ENCODE results near the gene CYBA. TPM values are rescaled to one million over a fixed set of nuclear protein-coding genes. Genes with fewer than 3 reads are reported as not detected.

Gene CYBA
- total RNA-seq, 2 donors from 2014 or later = 268 to 386 TPM

DNA sequence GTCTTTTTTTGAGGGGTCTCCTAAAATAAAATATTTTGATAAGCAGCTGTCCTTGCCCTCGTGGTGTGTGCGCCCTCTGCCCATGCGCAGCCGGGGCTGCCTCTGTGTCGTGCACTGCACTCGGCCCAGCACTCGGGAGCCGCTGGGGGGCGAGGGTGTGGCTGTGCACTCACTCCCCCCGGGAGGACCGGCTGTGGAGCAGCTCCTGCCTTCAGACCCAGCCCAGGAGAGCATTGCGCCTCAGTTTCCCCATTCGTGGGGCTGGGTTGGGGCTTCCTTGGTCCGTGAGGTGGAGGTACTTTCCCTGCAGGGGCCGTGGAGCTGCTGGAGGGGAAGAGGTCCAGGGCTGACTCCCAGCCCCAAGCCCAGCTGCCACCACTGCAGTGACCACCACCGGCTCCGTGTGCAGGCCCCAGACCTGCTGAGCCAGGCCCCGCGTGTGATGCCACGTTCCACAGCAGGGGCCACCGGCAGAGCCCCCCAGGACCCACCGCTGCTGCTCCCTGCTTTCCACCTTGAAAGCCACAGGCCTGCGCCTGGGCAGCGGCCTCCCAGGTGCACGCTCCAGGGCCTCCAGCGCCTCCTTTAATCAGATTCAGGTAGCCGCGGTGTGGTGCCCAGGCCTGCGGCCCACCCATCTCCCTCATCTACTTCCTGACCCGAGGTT lies 18.8 kb downstream of the CYBA start:
- no peak overlapping the region for H3K4me3 Mint-ChIP-seq
- DNase-seq (ENCODE audit: low spot score) (no peak), ATAC-seq (no peak)
- no peaks in the 10 kb centered on the region for H3K9me3 Mint-ChIP-seq
- no peaks in the 10 kb centered on the region for H3K27me3 Mint-ChIP-seq
- no peaks in the 10 kb centered on the region for H3K36me3 Mint-ChIP-seq
- no peak overlapping the region for H3K27ac Mint-ChIP-seq
- H3K4me1 Mint-ChIP-seq (ENCODE audit: low read depth in 2 of 2) = peaks cover 14 to 17% of the 10 kb centered on the region in 2 donors

DNA sequence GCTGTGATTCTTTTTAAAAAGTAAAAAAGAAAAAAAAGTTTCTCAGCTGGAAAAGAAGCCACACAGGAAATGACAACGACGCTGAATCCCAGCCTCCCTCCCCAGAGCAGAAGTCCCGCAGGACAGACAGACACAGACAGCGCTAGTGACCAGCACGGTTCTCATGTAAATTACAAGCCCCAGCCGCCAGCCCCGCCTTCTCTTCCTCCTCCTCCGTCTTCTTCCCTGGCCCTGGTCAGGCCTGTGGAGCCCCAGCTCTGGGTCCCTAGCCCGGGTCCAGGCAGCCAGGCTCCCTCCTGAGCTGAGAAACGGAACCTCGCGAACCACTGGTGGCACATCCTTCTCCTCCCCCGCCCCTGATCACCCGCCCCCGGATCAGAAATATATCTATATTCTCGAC lies 19.5 kb downstream of the CYBA start:
- no peaks in the 10 kb centered on the region for H3K36me3 Mint-ChIP-seq
- no peaks in the 10 kb centered on the region for H3K9me3 Mint-ChIP-seq
- peaks cover 13 to 14% of the 10 kb centered on the region in 2 donors for H3K4me1 Mint-ChIP-seq (ENCODE audit: low read depth in 2 of 2)

DNA sequence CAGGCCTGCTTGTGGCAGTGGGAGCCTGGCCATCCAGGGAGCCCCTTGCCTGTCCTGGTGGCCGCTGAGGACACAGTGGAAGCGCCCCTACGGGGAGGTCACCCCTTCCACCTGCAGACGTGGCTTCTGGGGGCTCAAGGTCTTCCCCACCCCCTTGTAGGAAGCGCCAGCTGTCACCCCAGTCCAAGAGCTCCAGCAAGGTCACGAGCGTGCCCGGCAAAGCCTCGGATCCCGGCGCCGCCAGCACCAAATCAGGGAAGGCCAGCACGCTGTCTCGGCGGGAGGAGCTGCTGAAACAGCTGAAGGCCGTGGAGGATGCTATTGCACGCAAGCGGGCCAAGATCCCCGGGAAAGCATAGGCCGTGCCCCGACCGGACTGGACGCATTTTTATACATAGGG lies 19.9 kb downstream of the CYBA start:
- Mint-ChIP-seq H3K4me1 (ENCODE audit: low read depth in 2 of 2) (peaks cover 10% of the 10 kb centered on the region in 2 donors), H3K4me3 (no peak overlapping the region), H3K27me3 (no peaks in the 10 kb centered on the region), H3K9me3 (no peaks in the 10 kb centered on the region), H3K27ac (no peak overlapping the region), H3K36me3 (no peaks in the 10 kb centered on the region)
- DNase-seq (ENCODE audit: low spot score) = no peak
- no peak for ATAC-seq

More for the DNA sequence above, 19.5 kb downstream of the CYBA start:
- no peak for ATAC-seq
- Mint-ChIP-seq H3K27ac (no peak overlapping the region), H3K27me3 (no peaks in the 10 kb centered on the region), H3K4me3 (no peak overlapping the region)
- DNase-seq (ENCODE audit: low spot score) = no peak

DNA sequence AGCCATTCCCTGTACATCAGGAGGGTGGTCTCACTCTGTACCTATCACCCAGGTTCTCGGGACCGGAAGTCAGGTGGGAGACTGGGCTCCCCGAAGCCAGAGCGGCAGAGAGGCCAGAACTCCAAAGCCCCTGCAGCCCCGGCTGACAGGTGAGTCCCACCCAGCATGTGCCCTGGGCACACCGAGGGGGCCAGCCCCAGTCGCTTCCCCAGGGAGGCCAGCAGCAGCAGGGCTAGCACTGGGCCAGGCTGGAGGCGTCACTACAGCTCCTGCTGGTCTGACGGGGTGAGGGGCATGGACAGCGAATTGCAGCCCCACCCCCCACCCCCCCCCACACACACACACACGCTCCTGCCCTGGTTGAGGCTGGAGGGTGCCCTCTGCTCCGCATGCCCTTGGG lies 20.4 kb downstream of the CYBA start:
- Mint-ChIP-seq H3K4me1 (ENCODE audit: low read depth in 2 of 2) (peaks cover 6 to 8% of the 10 kb centered on the region in 2 donors), H3K36me3 (no peaks in the 10 kb centered on the region)

DNA sequence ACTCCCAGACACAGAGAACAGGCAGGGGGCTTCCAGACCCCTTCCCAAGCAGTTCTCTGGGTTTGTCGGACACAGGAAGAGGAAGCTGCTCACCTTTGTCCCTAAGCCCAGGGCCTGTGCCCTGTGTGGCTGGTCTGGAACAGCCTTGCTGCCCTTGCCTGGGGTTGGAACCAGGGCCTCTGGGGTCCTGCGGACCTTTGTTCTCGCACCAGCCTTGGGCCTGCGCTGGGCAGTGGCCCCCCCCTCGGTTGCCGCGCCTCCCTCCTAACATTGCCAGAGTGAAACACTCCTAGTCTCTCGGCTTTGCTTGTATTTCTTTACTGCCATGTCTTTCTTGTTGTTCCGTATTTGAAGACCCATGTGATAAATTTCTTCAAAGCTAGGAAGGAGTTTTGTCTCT lies 21.0 kb downstream of the CYBA start:
- ATAC-seq (no peak), DNase-seq (ENCODE audit: low spot score) (no peak)
- H3K27ac Mint-ChIP-seq = no peak overlapping the region
- no peaks in the 10 kb centered on the region for H3K27me3 Mint-ChIP-seq
- H3K4me1 Mint-ChIP-seq (ENCODE audit: low read depth in 2 of 2) = peaks cover 0 to 3% of the 10 kb centered on the region in 2 donors
- no peaks in the 10 kb centered on the region for H3K9me3 Mint-ChIP-seq
- no peak overlapping the region for H3K4me3 Mint-ChIP-seq
- H3K36me3 Mint-ChIP-seq = no peaks in the 10 kb centered on the region

More for the DNA sequence above, 20.4 kb downstream of the CYBA start:
- H3K4me3 Mint-ChIP-seq = no peak overlapping the region
- no peaks in the 10 kb centered on the region for H3K27me3 Mint-ChIP-seq
- ATAC-seq (no peak), DNase-seq (ENCODE audit: low spot score) (no peak)
- H3K27ac Mint-ChIP-seq = no peak overlapping the region
- no peaks in the 10 kb centered on the region for H3K9me3 Mint-ChIP-seq

DNA sequence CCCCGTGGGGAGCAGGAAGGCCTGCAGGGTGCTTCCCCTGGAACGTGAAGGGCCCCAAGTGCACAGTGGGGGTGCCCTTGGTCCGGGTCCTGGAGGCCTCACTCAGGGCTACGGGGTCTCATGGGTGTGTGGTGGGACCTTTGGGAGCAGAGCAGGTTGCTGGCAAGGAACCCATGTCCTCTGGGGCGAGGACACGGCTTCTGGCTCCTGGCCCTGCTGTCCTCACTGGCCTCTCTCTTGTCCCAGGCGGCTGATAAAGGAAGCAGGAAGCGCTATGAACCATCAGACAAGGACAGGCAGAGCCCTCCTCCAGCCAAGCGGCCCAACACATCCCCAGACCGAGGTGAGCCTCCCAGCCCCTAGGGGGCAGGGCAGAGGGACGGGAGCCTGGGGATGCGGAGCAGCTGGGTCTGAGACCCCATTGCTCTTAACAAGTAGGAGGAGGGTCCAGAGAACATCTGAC lies 22.3 kb downstream of the CYBA start:
- H3K4me1 Mint-ChIP-seq (ENCODE audit: low read depth in 2 of 2) = peaks cover 0 to 3% of the 10 kb centered on the region in 2 donors
- H3K4me3 Mint-ChIP-seq = no peak overlapping the region
- no peak overlapping the region for H3K27ac Mint-ChIP-seq
- DNase-seq (ENCODE audit: low spot score) = no peak
- no peak for ATAC-seq
- no peaks in the 10 kb centered on the region for H3K27me3 Mint-ChIP-seq
- H3K36me3 Mint-ChIP-seq = no peaks in the 10 kb centered on the region
- H3K9me3 Mint-ChIP-seq = no peaks in the 10 kb centered on the region

DNA sequence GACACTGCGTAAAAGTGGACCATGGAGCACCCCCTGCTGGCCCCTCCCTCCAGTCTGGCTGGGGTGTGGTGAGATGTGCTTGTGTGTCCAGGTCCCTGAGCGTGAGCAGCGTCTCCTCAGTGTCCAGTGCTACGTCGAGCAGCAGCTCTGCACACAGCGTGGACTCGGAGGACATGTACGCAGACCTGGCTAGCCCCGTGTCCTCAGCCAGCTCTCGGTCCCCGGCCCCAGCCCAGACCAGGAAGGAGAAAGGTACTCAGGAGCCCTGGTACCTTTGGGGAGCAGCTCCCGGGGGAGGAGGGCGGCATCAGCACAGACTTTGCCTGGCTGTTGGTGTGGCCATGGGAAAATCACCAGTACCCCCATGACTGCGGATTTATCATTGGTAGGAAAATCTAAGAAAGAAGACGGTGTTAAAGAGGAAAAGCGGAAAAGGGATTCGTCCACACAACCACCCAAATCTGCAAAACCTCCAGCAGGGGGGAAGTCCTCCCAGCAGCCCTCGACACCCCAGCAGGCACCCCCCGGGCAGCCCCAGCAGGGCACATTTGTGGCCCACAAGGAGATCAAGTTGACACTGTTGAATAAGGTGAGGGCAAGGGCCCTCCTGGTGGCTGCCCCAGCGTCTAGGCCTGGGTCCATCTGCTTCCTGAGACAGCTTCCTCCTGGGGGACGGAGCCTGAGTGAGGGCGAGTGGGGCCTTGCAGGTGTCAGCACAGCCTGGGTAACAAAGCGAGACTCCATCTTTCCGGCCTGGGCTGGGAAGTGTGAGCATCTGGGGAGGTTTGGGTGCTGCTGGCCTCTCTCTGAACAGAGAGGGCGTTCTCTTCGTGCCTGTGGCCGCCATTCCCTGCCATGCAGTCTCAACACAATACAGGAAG lies 23.1 kb downstream of the CYBA start:
- Mint-ChIP-seq H3K4me1 (ENCODE audit: low read depth in 2 of 2) (peaks cover 0 to 7% of the 10 kb centered on the region in 2 donors), H3K27ac (no peak overlapping the region), H3K9me3 (no peaks in the 10 kb centered on the region), H3K4me3 (no peak overlapping the region), H3K27me3 (no peaks in the 10 kb centered on the region), H3K36me3 (no peaks in the 10 kb centered on the region)
- ATAC-seq (no peak), DNase-seq (ENCODE audit: low spot score) (no peak)

DNA sequence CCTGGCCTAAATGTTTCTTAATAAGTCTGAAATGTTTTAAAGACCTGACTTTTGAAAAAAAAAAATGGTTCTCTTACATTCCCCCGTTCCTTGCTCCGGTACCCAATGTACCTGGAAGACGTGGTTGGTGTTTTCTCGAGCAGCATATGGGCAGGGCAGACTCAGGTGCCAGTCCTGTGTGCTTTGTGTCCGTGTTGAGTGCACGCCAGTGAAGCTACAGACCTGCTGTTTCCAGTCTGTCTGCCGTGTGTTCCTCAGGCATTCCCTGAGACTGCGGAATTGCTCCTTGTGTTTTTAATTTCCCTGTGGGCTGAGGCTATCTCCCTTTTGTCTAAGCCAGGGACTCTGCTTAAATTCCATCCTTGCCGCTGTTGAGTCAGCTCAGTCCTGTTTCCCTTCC lies 24.2 kb downstream of the CYBA start:
- no peak for ATAC-seq

DNA sequence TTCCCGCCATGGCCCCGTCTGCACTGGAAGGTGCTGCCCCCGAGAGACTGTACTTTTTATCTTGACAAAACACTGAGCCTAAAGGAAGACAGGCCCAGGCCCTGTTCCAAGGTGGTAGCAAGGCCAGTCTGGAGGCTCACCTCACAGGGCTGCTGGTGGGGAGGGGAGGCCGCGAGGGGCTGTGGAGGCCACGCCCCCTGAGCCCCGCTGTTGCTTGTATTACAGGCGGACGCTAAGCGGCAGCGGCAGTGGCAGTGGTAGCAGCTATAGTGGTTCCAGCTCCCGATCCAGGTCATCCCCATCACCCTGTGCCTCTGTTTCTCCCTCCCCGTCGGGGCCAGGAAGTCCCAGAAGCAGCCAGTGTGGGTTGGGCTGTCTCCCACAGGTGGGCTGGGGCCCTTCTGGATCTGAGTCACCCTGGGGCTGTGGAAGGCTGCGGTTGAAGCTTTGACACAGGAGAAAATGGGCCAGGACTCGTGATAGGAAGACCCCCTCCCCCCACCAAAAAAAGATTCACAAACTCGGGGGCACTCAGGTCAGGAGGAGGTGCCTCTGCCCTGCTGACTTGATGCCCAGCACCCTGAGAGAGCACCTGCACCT lies 25.8 kb downstream of the CYBA start:
- H3K27ac Mint-ChIP-seq = no peak overlapping the region
- H3K27me3 Mint-ChIP-seq = no peaks in the 10 kb centered on the region
- no peaks in the 10 kb centered on the region for H3K9me3 Mint-ChIP-seq
- H3K36me3 Mint-ChIP-seq = no peaks in the 10 kb centered on the region
- peaks cover 7 to 16% of the 10 kb centered on the region in 2 donors for H3K4me1 Mint-ChIP-seq (ENCODE audit: low read depth in 2 of 2)
- DNase-seq (ENCODE audit: low spot score) (no peak), ATAC-seq (no peak)
- H3K4me3 Mint-ChIP-seq = no peak overlapping the region

More for the DNA sequence above, 24.2 kb downstream of the CYBA start:
- Mint-ChIP-seq H3K27me3 (no peaks in the 10 kb centered on the region), H3K4me3 (no peak overlapping the region), H3K9me3 (no peaks in the 10 kb centered on the region), H3K27ac (no peak overlapping the region), H3K36me3 (no peaks in the 10 kb centered on the region), H3K4me1 (ENCODE audit: low read depth in 2 of 2) (peaks cover 0 to 7% of the 10 kb centered on the region in 2 donors)
- no peak for DNase-seq (ENCODE audit: low spot score)

DNA sequence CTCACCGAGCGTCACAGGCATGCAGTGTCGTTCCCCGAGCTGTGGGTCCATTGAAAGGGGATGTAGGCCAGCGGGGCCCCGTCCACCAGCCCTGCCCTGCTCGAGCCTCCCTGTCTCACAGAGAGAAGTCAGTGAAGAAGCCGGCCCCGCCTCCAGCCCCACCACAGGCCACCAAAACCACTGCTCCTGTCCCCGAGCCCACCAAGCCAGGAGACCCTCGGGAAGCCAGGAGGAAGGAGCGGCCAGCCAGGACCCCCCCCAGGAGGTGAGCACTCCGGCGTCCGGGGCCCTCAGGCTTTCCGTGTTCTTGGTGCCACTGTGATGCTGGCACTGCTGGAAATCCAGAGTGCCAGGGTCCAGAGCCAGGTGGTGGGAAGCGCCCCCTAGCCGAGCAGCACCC lies 26.4 kb downstream of the CYBA start:
- DNase-seq (ENCODE audit: low spot score) (no peak), ATAC-seq (no peak)
- Mint-ChIP-seq H3K9me3 (no peaks in the 10 kb centered on the region), H3K27ac (no peak overlapping the region), H3K4me3 (no peak overlapping the region), H3K36me3 (no peaks in the 10 kb centered on the region), H3K27me3 (no peaks in the 10 kb centered on the region), H3K4me1 (ENCODE audit: low read depth in 2 of 2) (peaks cover 13 to 22% of the 10 kb centered on the region in 2 donors)

DNA sequence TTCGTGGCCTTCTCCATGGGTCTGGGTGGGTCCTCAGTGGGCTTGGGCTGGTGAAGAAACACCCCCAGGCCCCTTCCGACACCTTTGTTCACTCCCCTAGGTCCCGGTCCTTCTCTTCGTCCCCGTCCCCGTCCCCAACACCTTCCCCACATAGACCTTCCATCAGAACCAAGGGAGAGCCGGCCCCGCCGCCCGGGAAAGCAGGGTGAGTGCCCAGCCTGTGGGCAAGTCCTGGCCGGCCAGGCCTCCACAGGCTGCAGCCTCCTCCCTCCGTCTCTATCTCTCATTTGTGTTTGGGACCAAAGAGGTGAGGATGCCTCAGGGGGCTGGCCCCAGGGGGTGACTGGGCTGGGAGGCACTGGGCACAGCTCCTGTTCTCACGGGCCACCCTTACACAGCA lies 27.0 kb downstream of the CYBA start:
- Mint-ChIP-seq H3K4me3 (no peak overlapping the region), H3K9me3 (no peaks in the 10 kb centered on the region), H3K4me1 (ENCODE audit: low read depth in 2 of 2) (peaks cover 19 to 28% of the 10 kb centered on the region in 2 donors), H3K27me3 (no peaks in the 10 kb centered on the region), H3K27ac (no peak overlapping the region), H3K36me3 (no peaks in the 10 kb centered on the region)
- ATAC-seq (no peak), DNase-seq (ENCODE audit: low spot score) (no peak)

DNA sequence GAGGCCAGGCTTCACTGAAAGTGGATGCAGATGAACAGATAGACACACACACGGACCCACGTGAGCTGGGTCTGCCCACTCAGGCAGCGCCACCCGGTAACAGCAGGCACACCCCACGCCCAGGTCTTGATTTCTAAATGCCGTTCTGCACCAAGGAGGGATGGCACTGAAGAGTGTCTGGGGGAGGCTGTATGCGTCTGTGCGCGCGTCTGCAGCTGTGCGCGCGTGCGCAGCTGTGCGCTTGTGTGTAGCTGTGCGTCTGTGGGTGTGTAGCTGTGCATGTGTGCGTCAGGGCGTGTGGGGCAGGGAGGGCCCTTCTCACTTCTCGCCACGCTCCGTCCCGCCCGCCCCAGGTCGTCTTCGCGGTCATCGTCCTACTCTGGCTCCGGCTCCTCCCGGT lies 28.0 kb downstream of the CYBA start:
- DNase-seq (ENCODE audit: low spot score) (no peak), ATAC-seq (no peak)
- no peak overlapping the region for H3K4me3 Mint-ChIP-seq
- H3K27ac Mint-ChIP-seq = no peak overlapping the region
- no peaks in the 10 kb centered on the region for H3K36me3 Mint-ChIP-seq
- H3K4me1 Mint-ChIP-seq (ENCODE audit: low read depth in 2 of 2) = peaks cover 21 to 29% of the 10 kb centered on the region in 2 donors
- no peaks in the 10 kb centered on the region for H3K27me3 Mint-ChIP-seq
- H3K9me3 Mint-ChIP-seq = no peaks in the 10 kb centered on the region

DNA sequence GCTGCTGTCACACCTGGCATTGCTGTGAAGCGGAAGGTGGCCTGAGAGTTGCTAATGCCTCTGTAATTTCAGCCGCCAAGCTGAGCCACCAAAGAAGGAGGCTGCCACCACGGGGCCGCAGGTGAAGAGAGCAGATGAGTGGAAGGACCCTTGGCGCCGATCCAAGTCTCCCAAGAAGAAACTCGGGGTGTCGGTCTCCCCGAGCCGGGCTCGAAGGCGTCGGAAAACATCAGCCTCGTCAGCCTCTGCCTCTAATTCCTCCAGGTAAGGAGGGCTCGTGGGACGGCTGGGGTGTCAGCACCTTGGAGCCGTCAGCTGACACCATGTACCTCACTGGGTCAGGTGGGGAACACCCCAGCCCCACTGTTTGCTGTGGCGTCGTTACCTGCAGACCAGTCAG lies 28.7 kb downstream of the CYBA start:
- DNase-seq (ENCODE audit: low spot score) (no peak), ATAC-seq (no peak)
- H3K36me3 Mint-ChIP-seq = no peaks in the 10 kb centered on the region
- H3K27me3 Mint-ChIP-seq = no peaks in the 10 kb centered on the region
- H3K4me1 Mint-ChIP-seq (ENCODE audit: low read depth in 2 of 2) = peaks cover 21 to 30% of the 10 kb centered on the region in 2 donors
- H3K4me3 Mint-ChIP-seq = no peak overlapping the region
- H3K9me3 Mint-ChIP-seq = no peaks in the 10 kb centered on the region
- no peak overlapping the region for H3K27ac Mint-ChIP-seq
